Activated effector memory CD4-positive, alpha-beta T cell treated with anti-CD3 and anti-CD28 coated beads, Interleukin-2, amount 50 U/mL, for 16 hours (primary cell): ENCODE data around the gene CNTN4.

Source experiments
- DNase-seq: peaks from one replicate; pipeline ENCODE4 v3.0.0-alpha.2; 2020

The CNTN4 gene

DNA sequence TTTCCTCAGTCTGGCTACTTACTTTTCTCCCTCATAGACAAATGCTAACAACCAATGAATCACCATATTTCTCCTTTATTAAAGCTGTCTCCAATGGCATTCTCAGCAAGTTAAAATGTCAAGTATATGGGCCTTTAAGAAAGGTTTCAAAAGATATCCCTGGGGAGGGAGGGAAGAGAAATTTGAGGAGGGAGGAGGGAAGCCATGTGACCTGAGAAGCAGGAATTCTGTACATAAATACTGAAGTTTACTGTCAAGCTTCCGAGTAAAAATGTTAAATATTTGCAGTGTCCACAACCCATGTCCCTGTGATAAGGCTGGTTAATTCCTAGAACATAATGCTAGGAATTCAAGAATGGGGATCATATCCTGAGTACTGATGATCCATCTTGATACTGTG, 175.9 kb downstream of the CNTN4 start:
- no peak for DNase-seq

DNA sequence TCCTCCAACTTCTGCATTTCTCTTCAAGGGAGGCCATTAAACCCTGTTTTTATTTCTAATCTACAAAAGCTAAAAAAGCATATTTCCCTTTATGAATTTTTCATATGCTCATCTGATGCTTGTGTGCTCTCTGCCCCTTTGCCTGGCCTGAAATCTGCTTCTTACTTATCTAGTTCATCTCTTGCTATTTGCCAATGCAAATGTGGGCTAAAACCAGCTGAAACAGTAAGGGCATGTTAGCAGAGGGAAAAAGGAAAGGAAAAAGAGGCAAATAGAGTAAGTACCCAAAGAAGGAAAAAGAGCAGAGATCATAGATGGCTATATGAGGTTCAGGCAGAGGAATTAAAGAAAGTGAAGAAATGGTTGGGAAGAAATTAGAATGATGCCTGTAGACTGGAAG, 185.2 kb downstream of the CNTN4 start:
- no peak for DNase-seq

DNA sequence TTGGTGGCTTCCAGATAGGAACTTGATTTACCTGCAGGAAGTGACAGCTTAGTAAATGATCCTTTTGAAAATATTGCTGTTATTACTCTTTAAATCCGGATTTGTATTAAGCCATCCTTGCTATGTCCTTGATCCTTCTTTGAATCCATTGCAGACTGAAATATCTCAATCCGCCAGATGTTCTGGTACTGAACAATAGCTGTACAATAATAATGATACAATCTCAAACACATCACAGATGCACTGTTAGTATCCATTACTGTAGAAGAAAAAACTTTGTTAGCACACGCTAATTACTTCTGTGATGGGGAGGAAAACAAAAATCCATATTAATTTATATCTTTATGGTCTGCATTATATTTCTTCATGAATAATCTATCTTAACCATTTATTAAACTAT, 202.3 kb downstream of the CNTN4 start:
- no peak for DNase-seq

DNA sequence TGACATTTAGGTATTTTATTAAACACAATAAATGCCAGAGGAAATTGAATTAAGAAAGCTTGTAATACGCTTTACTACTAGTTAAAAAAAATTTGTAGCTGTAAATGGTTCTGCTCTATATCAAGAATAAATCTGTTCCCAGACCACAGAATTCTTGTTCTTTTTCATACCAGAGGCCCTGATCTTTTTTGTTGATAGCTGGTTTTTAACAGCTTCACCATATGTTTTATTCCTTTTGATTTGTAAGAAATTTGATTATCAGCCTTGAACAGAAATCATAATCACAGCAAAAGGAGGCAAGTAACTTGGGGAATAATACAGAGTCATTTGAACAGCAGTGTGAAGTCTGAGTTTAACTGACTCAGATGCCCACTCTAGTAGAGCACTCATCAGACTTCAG, 202.7 kb downstream of the CNTN4 start:
- no peak for DNase-seq

DNA sequence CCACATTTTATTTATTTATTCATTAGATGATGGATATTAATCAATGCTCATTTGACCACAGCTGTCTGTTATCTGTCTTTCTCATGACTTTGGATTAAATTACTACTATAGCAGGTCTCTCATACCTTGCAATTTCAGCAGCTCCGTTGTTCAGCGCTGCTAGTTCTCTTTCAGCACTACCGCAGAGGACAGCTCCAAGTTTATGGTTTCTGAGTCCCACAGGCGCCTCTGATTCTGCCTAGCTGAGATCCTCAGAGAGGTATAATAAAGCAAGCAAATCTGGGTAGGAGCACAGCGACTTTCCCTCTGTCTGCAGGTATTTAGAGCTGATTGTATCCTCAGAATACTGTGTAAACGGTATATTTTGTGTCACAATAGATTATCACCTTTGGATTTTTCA, 204.9 kb downstream of the CNTN4 start:
- DNase-seq = no peak

DNA sequence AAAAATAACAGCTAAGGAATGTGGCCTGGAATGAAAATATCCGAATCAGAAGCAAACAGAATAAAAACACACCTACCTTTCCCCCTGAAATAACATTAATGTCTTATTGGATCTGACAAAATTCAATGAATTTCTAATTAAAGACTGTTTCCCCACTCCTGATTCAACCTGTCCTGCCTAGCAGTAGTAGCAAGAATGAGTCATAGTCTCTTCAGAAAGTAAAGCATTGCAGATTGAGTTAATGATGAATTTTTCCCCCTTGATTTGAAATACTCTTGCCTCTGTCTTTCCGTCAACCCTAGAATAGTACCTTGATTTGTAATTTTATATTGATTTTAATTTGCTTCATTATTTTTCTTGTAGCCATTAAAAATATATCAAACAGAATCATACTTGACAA, 212.4 kb downstream of the CNTN4 start:
- no peak for DNase-seq

DNA sequence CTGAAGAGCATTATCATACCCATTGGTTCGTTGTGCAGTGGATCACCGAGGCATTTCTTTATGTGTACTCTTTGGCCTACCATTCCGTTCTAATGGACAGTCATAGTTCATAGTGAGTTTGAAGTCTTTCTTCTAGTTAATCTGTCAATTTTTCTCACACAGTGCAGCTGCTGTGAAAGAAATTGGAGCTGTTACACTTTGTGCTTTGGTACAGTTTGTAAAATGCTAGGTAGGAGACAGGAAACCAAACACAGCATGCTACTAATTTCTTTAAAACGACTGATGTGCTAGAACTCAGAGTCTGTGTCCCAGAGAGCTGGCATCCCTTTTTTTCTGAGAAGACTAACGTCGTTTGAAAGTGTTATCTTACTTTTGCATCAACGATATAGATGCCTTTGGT, 218.9 kb downstream of the CNTN4 start:
- no peak for DNase-seq

DNA sequence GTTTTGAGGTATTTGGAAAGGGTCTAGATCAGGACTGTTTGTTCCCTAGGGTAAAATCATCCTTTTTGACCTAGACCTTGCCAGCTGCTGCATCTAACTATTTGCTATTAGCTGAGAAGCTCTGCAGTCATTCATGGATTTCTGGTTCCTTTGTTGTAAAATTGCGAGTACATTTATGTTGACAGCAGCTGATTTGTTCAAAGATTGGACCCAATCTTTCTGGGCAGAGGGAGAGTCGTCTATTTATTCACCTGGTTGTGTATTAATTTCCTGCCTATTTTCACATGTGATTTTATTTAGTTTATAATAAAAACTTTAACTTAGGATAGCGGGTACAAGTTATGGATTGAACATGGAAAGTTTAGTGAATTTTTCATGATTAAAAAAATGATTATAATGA, 236.3 kb downstream of the CNTN4 start:
- no peak for DNase-seq

DNA sequence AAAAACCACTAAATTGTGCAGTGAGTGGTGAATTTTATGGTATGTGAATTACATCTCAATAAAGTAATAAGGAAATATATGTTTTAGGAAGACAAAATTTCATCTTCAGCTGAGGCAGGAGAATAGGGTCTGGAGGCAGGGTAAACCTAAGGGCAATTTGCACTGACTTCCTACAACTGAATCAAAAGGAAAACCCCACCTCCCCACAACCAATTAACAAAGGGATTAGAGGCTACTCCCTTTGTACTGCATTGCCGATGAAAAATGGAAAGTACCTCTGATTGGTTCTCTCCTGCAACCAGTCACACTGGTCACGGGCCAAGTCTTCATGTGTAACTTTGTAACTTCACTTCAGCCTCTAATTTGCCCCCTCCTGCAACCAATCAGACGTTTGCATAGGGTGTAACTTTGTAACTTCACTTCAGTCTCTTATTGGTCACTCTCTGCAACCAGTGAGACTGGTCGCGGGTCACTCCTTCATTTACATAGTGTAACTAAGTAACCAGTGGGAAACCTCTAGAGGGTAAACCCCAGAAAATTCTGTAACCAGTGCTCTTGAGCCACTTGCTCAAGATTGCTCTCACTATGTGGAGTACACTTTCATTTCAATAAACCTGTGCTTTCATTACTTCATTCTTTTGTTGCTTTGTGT, 244.5 kb downstream of the CNTN4 start:
- DNase-seq = no peak

DNA sequence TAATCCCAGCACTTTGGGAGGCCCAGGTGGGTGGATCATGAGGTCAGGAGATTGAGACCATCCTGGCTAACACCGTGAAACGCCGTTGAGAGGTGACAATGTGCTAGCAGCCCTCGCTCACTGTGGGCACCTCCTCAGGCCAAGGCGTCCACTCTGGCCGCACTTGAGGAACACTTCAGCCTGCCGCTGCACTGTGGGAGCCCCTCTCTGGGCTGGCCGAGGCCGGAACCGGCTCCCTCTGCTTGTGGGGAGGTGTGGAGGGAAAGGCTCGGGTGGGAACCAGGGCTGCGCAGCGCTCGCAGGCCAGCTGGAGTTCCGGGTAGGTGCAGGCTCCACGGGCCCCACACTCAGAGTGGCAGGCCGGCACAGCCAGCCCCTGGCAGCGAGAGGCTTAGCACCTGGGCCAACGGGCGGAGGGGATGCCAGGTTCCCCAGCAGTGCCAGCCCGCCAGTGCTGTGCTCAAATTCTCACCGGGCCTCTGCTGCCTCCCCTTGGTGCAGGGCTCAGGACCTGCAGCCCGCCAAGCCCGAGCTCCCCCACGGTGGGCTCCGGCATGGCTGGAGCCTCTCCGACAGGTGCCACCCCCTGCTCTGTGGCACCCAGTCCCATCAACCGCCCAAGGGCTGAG, 253.6 kb downstream of the CNTN4 start:
- no peak for DNase-seq

DNA sequence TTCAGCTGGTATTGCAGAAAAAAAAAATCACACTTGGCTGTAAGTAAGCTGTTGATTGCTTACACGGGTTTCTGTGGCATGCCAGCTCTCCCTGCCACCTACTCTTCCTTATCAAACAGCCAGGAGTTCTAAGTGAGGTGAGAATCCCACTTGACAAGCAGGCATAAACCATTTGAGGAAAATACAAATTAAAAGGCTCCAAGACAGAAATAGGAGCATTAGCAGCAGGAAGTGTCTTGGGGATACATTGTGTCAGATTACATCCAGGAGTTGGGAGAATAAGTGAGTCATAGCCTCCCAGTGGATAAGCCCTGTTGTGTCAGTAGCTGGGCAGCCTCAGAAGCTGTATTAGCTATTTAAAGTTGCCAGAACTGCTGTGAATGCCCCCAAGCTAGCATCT, 256.0 kb downstream of the CNTN4 start:
- no peak for DNase-seq

DNA sequence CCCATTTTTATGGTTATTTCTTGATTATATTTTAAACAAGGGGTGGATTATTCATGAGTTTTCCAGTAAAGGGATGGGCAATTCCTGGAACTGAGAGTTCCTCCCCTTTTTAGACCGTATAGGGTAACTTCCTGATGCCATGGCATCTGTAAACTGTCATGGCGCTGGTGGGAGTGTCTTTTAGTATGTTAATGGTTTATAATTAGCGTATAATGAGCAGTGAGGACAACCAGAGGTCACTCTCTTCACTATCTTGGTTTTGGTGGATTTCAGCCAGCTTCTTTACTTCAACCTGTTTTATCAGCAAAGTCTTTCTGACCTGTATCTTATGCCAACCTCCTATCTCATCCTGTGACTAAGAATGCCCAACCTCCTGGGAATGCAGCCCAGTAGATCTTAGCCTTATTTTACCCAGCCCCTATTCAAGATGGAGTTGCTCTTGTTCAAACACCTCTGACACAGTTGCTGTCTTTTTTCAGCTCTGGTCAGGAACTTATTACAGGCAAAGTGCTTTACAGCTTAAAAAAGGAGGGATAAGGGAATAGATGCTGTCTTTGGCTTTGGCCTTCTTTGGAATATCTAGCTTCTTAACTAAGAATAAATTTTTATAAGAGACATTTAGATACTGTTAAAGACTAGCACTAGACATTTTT, 257.8 kb downstream of the CNTN4 start:
- no peak for DNase-seq

DNA sequence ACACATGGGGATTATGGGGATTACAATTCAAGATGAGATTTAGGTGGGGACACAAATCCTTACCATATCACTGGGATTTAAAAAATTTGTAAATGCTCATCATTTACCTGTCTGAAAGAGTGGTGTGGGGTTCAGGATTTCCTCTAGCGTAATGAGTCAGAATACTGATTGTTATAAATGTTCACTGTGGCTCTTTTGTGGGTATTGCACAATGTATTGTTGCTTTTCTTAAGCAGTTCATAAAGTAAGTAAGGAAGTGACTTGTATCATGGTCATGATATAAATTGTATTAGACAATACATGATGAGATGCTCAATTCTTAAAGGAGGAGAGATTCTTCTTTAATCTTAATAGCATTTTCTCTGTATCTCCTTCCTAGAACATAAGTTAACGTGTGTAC, 262.1 kb downstream of the CNTN4 start:
- DNase-seq = no peak

DNA sequence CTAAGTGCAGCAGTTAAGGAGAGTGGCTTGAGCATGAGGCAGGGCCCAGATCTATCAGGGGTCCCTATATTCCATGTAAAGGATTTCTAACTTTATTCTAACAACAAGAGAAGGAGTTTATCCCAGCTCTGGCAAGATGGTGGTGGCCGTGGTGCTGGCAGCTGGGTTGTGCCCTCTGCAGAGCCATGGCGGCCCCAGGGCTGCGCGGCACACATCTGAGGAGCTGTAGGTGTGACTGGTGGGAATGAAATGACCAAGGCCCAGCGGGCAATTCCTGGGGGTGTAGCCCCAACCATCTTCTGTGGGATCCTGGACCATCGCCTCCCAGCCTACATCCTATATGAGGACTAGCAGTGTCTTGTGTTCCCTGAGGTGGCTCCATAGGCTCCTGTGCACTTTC, 263.5 kb downstream of the CNTN4 start:
- no peak for DNase-seq

DNA sequence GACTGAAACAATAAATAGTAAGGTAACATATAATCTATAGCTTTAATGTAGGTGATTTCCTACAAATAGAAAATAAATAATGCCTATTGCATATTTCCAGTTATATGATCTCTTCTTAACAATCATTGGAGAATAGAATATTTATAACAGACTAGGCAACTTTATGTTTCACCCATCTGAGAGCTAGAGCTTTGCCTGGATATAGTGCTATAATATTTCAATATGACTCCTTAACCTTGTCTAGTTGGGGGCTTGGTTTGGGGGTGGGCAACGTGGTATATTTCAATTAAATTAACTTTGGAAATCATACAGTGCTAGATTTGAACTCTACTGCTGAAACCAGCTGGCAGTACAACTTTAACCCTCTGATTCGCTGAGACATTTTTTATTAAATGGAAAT, 265.2 kb downstream of the CNTN4 start:
- DNase-seq = no peak

DNA sequence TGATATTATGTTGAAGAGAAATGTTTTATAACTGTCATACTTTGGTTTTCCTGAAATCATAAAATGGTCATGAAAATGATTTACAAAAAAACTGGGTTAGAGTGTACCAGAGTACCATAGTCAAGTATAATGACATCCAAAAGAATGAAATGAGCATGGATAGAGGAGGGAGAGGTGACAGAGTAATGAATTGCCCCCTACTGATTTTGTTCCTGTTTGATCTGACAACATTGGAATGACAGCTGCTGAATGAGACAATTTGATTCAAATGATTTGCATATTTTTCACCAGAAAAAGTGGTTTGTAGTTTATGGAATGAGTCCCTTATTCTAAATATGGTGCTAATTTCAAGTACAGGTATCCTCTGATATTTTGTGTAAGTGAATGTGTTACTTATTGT, 271.7 kb downstream of the CNTN4 start:
- no peak for DNase-seq

DNA sequence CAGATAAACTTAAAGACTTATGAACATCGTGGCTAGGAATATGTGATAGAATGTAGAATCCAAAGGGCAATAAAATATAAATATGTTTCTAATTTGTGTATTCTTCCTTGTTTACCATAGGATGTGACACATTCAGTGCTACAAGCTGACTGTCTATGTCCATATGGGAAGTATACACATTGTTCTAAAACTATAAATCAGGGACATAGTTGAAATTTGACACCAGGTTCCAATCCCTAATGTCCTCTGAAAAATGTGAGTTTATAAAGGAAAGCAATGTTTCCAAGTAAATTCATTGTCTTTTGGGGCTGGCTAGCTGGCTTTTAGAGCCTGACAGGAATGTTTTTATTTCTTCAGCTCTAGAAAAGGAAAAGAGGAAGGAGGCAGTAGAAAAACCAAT, 273.6 kb downstream of the CNTN4 start:
- DNase-seq = no peak

DNA sequence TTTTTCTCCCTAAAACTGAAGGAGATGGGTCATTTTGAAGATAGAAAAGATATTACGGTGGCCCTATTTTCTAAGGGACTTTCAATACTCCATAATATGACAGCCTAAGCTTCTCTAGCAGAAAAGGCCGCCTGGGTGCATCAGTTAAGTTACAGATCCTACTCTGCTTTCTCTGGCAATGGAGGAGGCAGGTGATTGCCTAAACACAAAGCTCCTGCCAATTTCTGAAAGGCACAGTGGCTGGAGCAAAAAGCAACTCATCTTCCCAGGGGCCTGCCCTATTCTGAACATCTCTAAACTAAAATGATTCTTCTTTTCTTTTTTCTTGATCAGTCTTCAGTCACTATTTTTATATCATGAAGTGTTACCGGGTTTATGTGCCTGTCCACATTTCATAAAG, 276.7 kb downstream of the CNTN4 start:
- DNase-seq = no peak

DNA sequence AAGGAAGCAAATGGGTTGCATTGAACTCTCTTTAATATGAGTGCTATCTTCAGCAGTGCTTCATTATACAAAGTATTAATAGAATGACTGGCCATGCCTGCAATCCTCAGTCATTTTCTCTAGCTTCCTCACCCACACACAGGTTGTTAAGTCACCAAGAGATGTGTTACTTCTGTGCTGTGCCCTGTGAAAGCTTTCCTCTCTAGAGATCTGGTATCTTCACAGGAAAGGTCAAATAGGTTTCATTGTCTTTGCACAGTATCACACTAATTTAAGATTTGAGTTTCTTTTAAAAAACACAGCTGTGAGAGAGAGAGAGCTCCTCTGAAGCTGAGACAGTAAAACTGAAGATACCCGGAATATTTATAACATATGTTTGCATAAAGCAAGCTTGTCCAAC, 278.6 kb downstream of the CNTN4 start:
- no peak for DNase-seq

DNA sequence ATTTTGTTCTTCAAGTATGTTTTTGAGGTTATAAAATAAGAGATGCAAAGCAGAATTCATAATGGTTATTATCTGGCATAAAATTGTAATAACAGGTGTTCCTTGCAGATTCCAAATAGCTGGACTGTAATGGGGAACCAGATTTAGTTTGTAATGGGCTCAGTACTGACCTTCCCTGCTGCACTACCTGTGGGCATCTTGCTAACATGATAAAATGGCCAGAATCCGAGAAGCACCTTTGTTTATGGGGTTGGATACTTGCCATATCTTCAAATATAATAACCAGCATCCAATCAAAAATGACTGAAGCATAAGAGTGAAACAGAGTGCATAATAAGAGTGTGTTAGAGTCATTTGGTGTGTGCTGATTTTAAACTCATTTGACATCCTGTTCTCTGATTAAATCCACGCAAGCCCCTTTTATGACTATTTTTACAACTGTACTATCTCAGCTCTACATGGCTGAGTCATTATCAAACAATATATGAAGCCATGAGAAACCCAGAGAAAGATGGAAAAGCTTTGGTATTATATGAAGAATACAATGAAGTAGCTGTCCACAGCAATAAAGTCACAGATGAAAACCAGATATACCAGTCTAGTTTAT, 292.4 kb downstream of the CNTN4 start:
- DNase-seq = no peak

DNA sequence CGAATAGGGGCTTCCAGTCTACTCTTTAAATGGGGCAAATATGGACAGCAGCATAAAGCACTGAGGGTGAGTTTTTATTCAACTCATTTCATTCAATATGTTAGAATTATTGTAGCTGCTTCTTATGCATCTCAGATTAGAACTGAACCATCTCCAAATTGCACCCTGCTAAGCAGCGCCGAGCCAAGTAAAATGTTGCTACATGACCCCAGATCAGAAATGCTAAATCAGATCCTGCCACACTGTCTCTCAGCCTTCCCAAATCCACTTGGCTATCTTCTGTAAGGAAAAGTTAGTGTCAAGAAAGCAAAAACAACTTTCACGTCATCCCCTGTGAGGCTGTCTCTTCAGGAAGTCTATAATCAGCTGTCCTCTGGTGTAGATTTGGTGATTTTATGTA, 293.2 kb downstream of the CNTN4 start:
- DNase-seq = no peak

DNA sequence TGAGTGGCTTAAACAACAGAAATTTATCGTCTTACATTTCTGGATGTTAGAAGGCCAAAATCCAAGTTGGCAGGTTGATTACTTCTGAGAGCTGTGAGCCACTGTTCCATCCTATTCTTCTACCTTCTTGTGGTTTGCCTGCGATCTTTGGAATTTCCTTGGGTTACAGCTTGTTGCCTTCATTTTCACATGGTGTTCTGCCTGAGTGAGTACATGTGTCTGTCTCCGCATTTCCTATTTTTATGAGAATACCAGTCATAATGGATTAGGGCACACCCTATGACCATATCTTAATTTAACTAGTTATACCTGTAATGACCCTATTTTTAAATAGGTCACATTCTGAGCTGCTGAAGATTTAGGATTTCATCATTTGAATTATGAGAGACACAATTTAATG, 294.3 kb downstream of the CNTN4 start:
- DNase-seq = no peak

DNA sequence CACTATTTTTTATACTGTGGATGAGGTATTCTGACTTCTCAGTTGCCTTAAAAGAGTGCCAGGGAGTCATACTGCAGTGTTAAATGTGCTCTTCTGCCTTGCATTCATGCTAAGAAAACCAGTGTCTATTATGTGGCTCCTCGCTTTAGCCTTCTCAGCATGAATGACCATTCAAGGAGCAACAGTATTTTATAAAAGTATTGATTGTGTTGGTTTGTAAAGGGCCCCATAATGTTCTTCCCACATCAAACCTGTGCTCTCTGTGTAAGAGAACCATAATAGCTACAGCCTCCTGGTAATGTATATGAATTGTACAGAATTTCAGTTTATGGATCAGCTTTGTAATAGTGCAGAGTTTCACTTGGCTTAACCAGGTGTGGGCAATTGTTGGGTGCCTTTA, 316.4 kb downstream of the CNTN4 start:
- no peak for DNase-seq

DNA sequence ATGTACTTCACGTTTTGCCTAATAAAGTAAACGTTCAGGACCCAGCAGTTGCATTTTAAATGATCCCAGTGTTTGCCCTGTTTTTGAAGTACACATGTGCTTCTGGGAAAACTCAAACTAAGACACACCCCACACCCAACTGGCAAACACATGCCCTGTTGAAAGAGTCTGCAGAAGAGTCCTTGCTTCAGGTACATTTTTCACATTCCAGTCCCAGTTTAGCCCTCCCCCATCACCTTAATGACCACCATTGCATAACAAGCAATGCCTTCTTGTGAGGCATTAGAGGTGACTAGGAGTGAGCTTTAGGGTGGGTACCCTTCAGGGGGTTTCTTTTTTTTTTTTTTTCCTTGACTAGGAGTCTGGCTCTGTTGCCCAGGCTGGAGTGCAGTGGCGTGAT, 322.3 kb downstream of the CNTN4 start:
- DNase-seq = no peak
